K562 (cell line): ENCODE results near the gene HSPB1. TPM values are rescaled to one million over a fixed set of nuclear protein-coding genes. Genes with fewer than 3 reads are reported as not detected.

Source experiments
- ATAC-seq: fragments of 200-7000 bp; cut with Tn5 transposase; 3 replicates; pipeline ENCODE4 v1.9.1; 2020; ENCODE audit warnings: moderate library complexity
- BruUV-seq: library from RNA; stranded (reverse); fragments of 400-500 nt; replicated peaks from 2 replicates; lab custom pipeline; 2021; lab: Mats Ljungman, UMichigan
- CTCF ChIA-PET: fragments of 300-600 bp; formaldehyde crosslinking; extraction: SDS; loops from one replicate; lab custom pipeline; 2021; ENCODE audit warnings: low intra/inter-chr PET ratio; lab: Yijun Ruan, JAX
- POLR2A ChIA-PET: fragments of 300-600, 350-650 bp; sonication (Branson Sonifier 250); formaldehyde crosslinking; extraction: SDS; loops from one replicate; lab custom pipeline; 2021; ENCODE audit warnings: antibody characterized with exemption, inconsistent platforms; lab: Yijun Ruan, JAX
- DNase-seq, 4 experiments: peaks; one replicate each; pipeline versions ENCODE4 v3.0.0 to v3.0.0-alpha.2; 2011 to 2018; ENCODE audit warnings: low spot score in 3 of 4, mixed read lengths in 3 of 4; ENCODE audit errors: extremely low read depth in 1 of 4
- FAIRE-seq: peaks from 2 replicates; lab custom pipeline; 2011; peaks lifted over from hg19 to GRCh38; lab: Jason Lieb, UNC
- H2AFZ ChIP-seq: 2 replicates; pipeline ENCODE4 v1.6.0; 2011; ENCODE audit warnings: low read depth, low read length, control low read depth, inconsistent platforms
- H3K27ac ChIP-seq: fragments of 200-600 bp; 3 replicates; pipeline ENCODE4 v1.8.0; 2011; ENCODE audit warnings: low read depth, mild to moderate bottlenecking, control low read depth, inconsistent platforms, low read length, moderate library complexity, mixed read lengths; ENCODE audit errors: extremely low read depth
- H3K27me3 ChIP-seq, 2 experiments: fragments of 300-600 bp in 1 of 2; 2 replicates in 1 of 2; 3 replicates in 1 of 2; pipeline versions ENCODE4 v1.6.0 to v1.8.0; 2011; ENCODE audit warnings: inconsistent platforms in 2 of 2, low read length in 2 of 2, mild to moderate bottlenecking in 1 of 2, mixed read lengths in 1 of 2, moderate library complexity in 1 of 2; ENCODE audit not compliant: control insufficient read depth in 2 of 2, insufficient read depth in 2 of 2
- H3K36me3 ChIP-seq: fragments of 300-600 bp; 3 replicates; pipeline ENCODE4 v1.8.0; 2011; ENCODE audit warnings: mild to moderate bottlenecking, low read length, inconsistent platforms; ENCODE audit not compliant: control insufficient read depth, insufficient read depth
- H3K4me1 ChIP-seq, 2 experiments: fragments of 200-600 bp in 1 of 2; replicated peaks in 1 of 2; 2 replicates in 1 of 2; 3 replicates in 1 of 2; pipeline versions ENCODE4 v1.5.1 to v1.8.0; 2011; ENCODE audit warnings: inconsistent platforms in 2 of 2, low read length in 2 of 2, mild to moderate bottlenecking in 1 of 2, mixed read lengths in 1 of 2, moderate library complexity in 1 of 2; ENCODE audit not compliant: control insufficient read depth in 2 of 2, insufficient read depth in 2 of 2
- H3K4me2 ChIP-seq: 2 replicates; pipeline ENCODE4 v1.6.1; 2011; ENCODE audit warnings: low read length, control low read depth, inconsistent platforms, mixed read lengths; ENCODE audit not compliant: insufficient read depth
- H3K4me3 ChIP-seq: fragments of 200-600 bp; sonication (generic), shearing (Covaris generic); 2 replicates; pipeline ENCODE4 v1.5.1; 2016; ENCODE audit warnings: control low read depth, inconsistent platforms
- H3K79me2 ChIP-seq: fragments of 200-600 bp; 3 replicates; pipeline ENCODE4 v1.8.0; 2011; ENCODE audit warnings: low read length, inconsistent platforms; ENCODE audit not compliant: control insufficient read depth, insufficient read depth
- H3K9ac ChIP-seq, 2 experiments: 2 replicates each; pipeline versions ENCODE4 v1.6.0 to v1.6.1; 2011; ENCODE audit warnings: low read depth in 2 of 2, low read length in 2 of 2, control low read depth in 1 of 2, inconsistent platforms in 1 of 2, mild to moderate bottlenecking in 1 of 2, mixed read lengths in 1 of 2; ENCODE audit not compliant: insufficient read depth in 1 of 2
- H3K9me1 ChIP-seq: one replicate; pipeline ENCODE4 v1.6.0; 2011; ENCODE audit warnings: inconsistent platforms, mild to moderate bottlenecking, low read length, moderate library complexity; ENCODE audit not compliant: control insufficient read depth, insufficient read depth
- H3K9me3 ChIP-seq: replicated peaks from 2 replicates; pipeline ENCODE4 v1.5.1; 2011; ENCODE audit warnings: low read depth, low read length, inconsistent platforms; ENCODE audit not compliant: control insufficient read depth, insufficient read depth
- H4K20me1 ChIP-seq: replicated peaks from 2 replicates; pipeline ENCODE4 v1.6.1; 2011; ENCODE audit warnings: low read length, inconsistent platforms, mixed read lengths; ENCODE audit not compliant: control insufficient read depth, insufficient read depth
- AFF1 ChIP-seq, 2 experiments: fragments of 450-650 bp; IDR thresholded peaks; 2 replicates each; pipeline ENCODE4 v1.6.1; 2018; ENCODE audit warnings: mild to moderate bottlenecking in 2 of 2, low read depth in 1 of 2; ENCODE audit not compliant: partially characterized antibody in 2 of 2
- ARID3A ChIP-seq: IDR thresholded peaks from 2 replicates; pipeline ENCODE4 v1.6.1; 2012; ENCODE audit warnings: low read depth, low read length, improper control_type of control experiment, borderline replicate concordance
- BMI1 ChIP-seq: fragments of 150-350 bp; IDR thresholded peaks from 2 replicates; pipeline ENCODE4 v1.6.1; 2014; ENCODE audit warnings: low read length
- CREB3 ChIP-seq: fragments of 450-650 bp; conservative IDR thresholded peaks from 2 replicates; pipeline ENCODE4 v1.6.1; 2016; ENCODE audit warnings: missing genetic modification characterization, low read depth, mild to moderate bottlenecking, missing compliant biosample characterization, moderate library complexity
- CREBBP ChIP-seq: IDR thresholded peaks from one replicate; pipeline ENCODE4 v1.6.1; 2012; ENCODE audit warnings: low read depth, mild to moderate bottlenecking, control low read depth, inconsistent platforms, low read length
- ELK3 ChIP-seq: fragments of 450-650 bp; formaldehyde crosslinking; IDR thresholded peaks from 2 replicates; pipeline ENCODE4 v1.4.0; 2020; ENCODE audit warnings: mild to moderate bottlenecking
- FUS ChIP-seq: fragments of 200-400 bp; formaldehyde crosslinking; optimal IDR thresholded peaks from 2 replicates; pipeline ENCODE3; 2017; ENCODE audit warnings: low read depth, low read length
- GABPA ChIP-seq: fragments of 200-800 bp; sonication (Bioruptor generic); conservative IDR thresholded peaks from 2 replicates; pipeline ENCODE4 v1.6.1; 2016; ENCODE audit warnings: low read depth, missing genetic modification characterization, missing compliant biosample characterization
- HMGN3 ChIP-seq: IDR thresholded peaks from 2 replicates; pipeline ENCODE4 v1.6.1; 2011; ENCODE audit warnings: borderline replicate concordance, low read depth, mild to moderate bottlenecking, mixed read lengths, low read length; ENCODE audit not compliant: insufficient read length; ENCODE audit errors: extremely low read depth
- MXI1 ChIP-seq: IDR thresholded peaks from 2 replicates; pipeline ENCODE4 v1.6.1; 2011; ENCODE audit warnings: low read depth, mild to moderate bottlenecking, improper control_type of control experiment, low read length
- NR4A1 ChIP-seq, 2 experiments: fragments of 250-450 bp in 1 of 2; fragments of 450-650 bp in 1 of 2; sonication (Bioruptor Pico) in 1 of 2; IDR thresholded peaks; 2 replicates each; pipeline versions ENCODE4 v1.4.0 to v1.6.1; 2016 to 2020; ENCODE audit warnings: mild to moderate bottlenecking in 2 of 2, missing compliant biosample characterization in 1 of 2, missing genetic modification characterization in 1 of 2, moderate library complexity in 1 of 2
- RBM22 ChIP-seq: fragments of 200-400 bp; formaldehyde crosslinking; IDR thresholded peaks from 2 replicates; pipeline ENCODE4 v1.6.1; 2018; ENCODE audit warnings: low read length, low read depth; ENCODE audit not compliant: poor library complexity, severe bottlenecking
- ZBED1 ChIP-seq: IDR thresholded peaks from 2 replicates; pipeline ENCODE4 v1.6.1; 2014
- ZNF444 ChIP-seq: fragments of 250-450 bp; sonication (Bioruptor Pico); IDR thresholded peaks from 2 replicates; pipeline ENCODE4 v1.4.0; 2020; ENCODE audit warnings: mild to moderate bottlenecking, moderate library complexity
- WGBS: fragments of 100-300 bp; shearing (Covaris generic); methylation state at CpG from one replicate; pipeline ENCODE4 v1.1.6; 2016; ENCODE audit warnings: low coverage, mixed read lengths; ENCODE audit not compliant: insufficient coverage; ENCODE audit errors: missing lambda C conversion rate; 5-methylcytosine and 5-hydroxymethylcytosine counted together
- in situ Hi-C: fragments of 300-500 bp; cut with MboI; formaldehyde crosslinking; loops from 4 replicates; pipeline ENCODE4 v1.15.0; 2018; ENCODE audit warnings: inconsistent platforms, mixed read lengths
- intact Hi-C: fragments of 100-400 bp; cut with micrococcal nuclease; formaldehyde crosslinking; loops from 2 replicates; pipeline ENCODE4 v1.14.2; 2022
- polyA plus RNA-seq, 8 experiments: library from polyadenylated mRNA; depleted of rRNA in 4 of 8; stranded (reverse) in 5 of 8; unstranded in 3 of 8; fragments of >200 nt; fragmentation: Nextera tagmentation in 2 of 8; fragmentation: Illumina TruSeq in 1 of 8; extraction: Ambion mirVana in 2 of 8; extraction: Trizol in 1 of 8; gene quantifications; 2 replicates each; pipeline versions ENCODE4 v1.2.1 to v1.2.3, GENCODE V29; 2011 to 2014; ENCODE audit warnings: inconsistent platforms in 1 of 8, missing spikeins in 1 of 8
- total RNA-seq, 7 experiments: library from RNA; depleted of rRNA in 6 of 7; stranded (reverse); fragments of >200 nt in 6 of 7; fragmentation: Illumina TruSeq in 2 of 7; extraction: Trizol in 2 of 7; gene quantifications; 2 replicates each; pipeline versions ENCODE4 v1.2.1 to v1.2.3, GENCODE V29; 2011 to 2021; ENCODE audit warnings: low replicate concordance in 1 of 7

The HSPB1 gene
- total and polyA plus RNA-seq, 9 of the 15 experiments (the other 6 are each of a cell fraction or from before 2014, with no cell fraction given): 27.1 to 522 (median 138) TPM

- FAIRE-seq (no peak), DNase-seq (no peak), ATAC-seq (no peak)
- Histone ChIP-seq H3K79me2 (peaks cover 99% of the 10 kb centered on the region), H3K4me1 (peaks cover 0 to 4% of the 10 kb centered on the region in 2 experiments; a peak in 2 of 5 replicates), H3K27ac (no peak overlapping the region), H4K20me1 (peaks cover 34% of the 10 kb centered on the region), H3K9ac (no peak overlapping the region), H3K27me3 (no peaks in the 10 kb centered on the region), H3K9me3 (no peaks in the 10 kb centered on the region), H3K9me1 (peaks cover 5% of the 10 kb centered on the region), H3K36me3 (peaks cover 95% of the 10 kb centered on the region), H3K4me3 (no peak overlapping the region), H2AFZ (no peak overlapping the region), H3K4me2 (no peak overlapping the region)
- ChIA-PET POLR2A (interaction anchor here (1.1 to 1.9 kb wide), 3 partner anchors 8 to 20 kb away, joined by 3 to 13 read pairs (median 3); no protein-coding TSS in a partner anchor), CTCF (no interaction called here)
- in situ Hi-C loops: no loop called here
- no TSS peak for BruUV-seq
- 95% methylated on average over 6 of the region's 8 CpGs for WGBS
- intact Hi-C loops: no loop called here
- TF ChIP-seq ELK3: no peak
- no peak for TF ChIP-seq RBM22
- TF ChIP-seq MXI1: no peak
- no peak for TF ChIP-seq CREB3 (tag)
- TF ChIP-seq HMGN3: no peak
- TF ChIP-seq ARID3A: no peak
- no peak for TF ChIP-seq FUS
- TF ChIP-seq ZNF444: no peak
- TF ChIP-seq AFF1 (IDR thresholded peaks at IDR 0.05; ENCODE audit: low read depth in 1 of 2, partially characterized antibody in 2 of 2): no peak
- no peak for TF ChIP-seq GABPA (tag)
- TF ChIP-seq ZBED1: no peak
- no peak for TF ChIP-seq CREBBP
- TF ChIP-seq NR4A1 (CRISPR knock-in tag; IDR thresholded peaks at IDR 0.05): no peak
- TF ChIP-seq NR4A1 (tag; IDR thresholded peaks at IDR 0.05): no peak
- no peak for TF ChIP-seq BMI1
Measured at GRCh38 chr7:76349313-76349885, 46.9 kb downstream of the HSPB1 start.
